Mesothelial cell of epicardium (in vitro differentiated cells): Measurements from ENCODE around the gene TCF4. TPM values are rescaled to one million over a fixed set of nuclear protein-coding genes. Genes with fewer than 3 reads are reported as not detected.
A peak's percentile ranks its signal among the peaks of the same experiment; 100 is the strongest.

Experiments
- DNase-seq, 2 experiments: peaks; one replicate each; pipeline ENCODE4 v3.0.0; 2021; ENCODE audit warnings: low spot score in 2 of 2; ENCODE audit not compliant: unreplicated experiment in 2 of 2
- H3K27ac Mint-ChIP-seq: 2 replicates; pipeline ENCODE4 v1.8.0; 2021; ENCODE audit warnings: mixed read lengths
- H3K27me3 Mint-ChIP-seq: 2 replicates; pipeline ENCODE4 v1.8.0; 2021; ENCODE audit warnings: low read depth, mixed read lengths
- H3K36me3 Mint-ChIP-seq: 2 replicates; pipeline ENCODE4 v1.8.0; 2021; ENCODE audit warnings: mixed read lengths
- H3K4me1 Mint-ChIP-seq: 2 replicates; pipeline ENCODE4 v1.8.0; 2021; ENCODE audit warnings: mixed read lengths
- H3K4me3 Mint-ChIP-seq: 2 replicates; pipeline ENCODE4 v1.8.0; 2021; ENCODE audit warnings: mild to moderate bottlenecking, moderate library complexity, mixed read lengths
- H3K9me3 Mint-ChIP-seq: 2 replicates; pipeline ENCODE4 v1.8.0; 2021; ENCODE audit warnings: mixed read lengths
- CTCF ChIP-seq: fragments of 200-600 bp; sonication (generic); IDR thresholded peaks from one replicate; pipeline ENCODE4 v1.5.0; 2021; ENCODE audit warnings: antibody characterized with exemption; ENCODE audit not compliant: unreplicated experiment
- total RNA-seq: library from RNA; stranded (reverse); gene quantifications from 3 replicates; pipeline ENCODE4 v1.2.1, GENCODE V29; 2021

Gene TCF4
- total RNA-seq, 1 donor from 2014 or later, result 224 TPM

- no peak for DNase-seq
- Mint-ChIP-seq H3K4me3 (peak overlapping the region; percentile 39), H3K27ac (peak overlapping the region; percentile 92), H3K9me3 (no peaks in the 10 kb centered on the region), H3K36me3 (peaks cover 6% of the 10 kb centered on the region), H3K27me3 (no peaks in the 10 kb centered on the region), H3K4me1 (peaks cover 37% of the 10 kb centered on the region)
- TF ChIP-seq CTCF, result no peak
These were observed 287.5 kb downstream of the TCF4 start for GRCh38 chr18:55300421-55300935.

DNA sequence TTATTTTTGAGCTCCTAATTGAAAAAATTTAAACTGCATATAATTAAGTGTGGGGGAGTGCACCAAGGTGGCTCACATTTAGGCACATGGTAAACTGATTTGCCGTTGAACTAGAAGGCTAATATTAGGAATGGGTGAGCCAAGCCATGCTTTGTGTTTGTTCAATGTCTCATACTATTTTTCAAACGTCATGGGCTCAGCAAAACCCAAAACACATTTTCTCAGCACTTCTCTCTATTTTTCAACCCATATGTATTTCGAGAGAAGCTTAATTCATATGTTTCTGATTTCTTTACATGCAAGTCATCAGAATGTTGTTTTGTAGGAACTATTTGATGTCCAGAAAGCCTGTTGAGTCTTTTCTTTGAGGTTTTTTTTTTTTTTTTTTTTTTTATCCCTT is 291.2 kb downstream of the TCF4 start:
- no peaks in the 10 kb centered on the region for H3K9me3 Mint-ChIP-seq
- H3K4me1 Mint-ChIP-seq, result peaks cover 27% of the 10 kb centered on the region
- no peak overlapping the region for H3K4me3 Mint-ChIP-seq
- DNase-seq, result no peak
- H3K27ac Mint-ChIP-seq, result peak overlapping the region; percentile 9
- TF ChIP-seq CTCF, result no peak
- no peaks in the 10 kb centered on the region for H3K27me3 Mint-ChIP-seq
- peaks cover 19% of the 10 kb centered on the region for H3K36me3 Mint-ChIP-seq

- TF ChIP-seq CTCF, result no peak
- Mint-ChIP-seq H3K27ac (peak overlapping the region; percentile 41), H3K4me1 (peaks cover 29% of the 10 kb centered on the region), H3K36me3 (peaks cover 19% of the 10 kb centered on the region), H3K27me3 (no peaks in the 10 kb centered on the region), H3K4me3 (no peak overlapping the region), H3K9me3 (no peaks in the 10 kb centered on the region)
- DNase-seq, result no peak
These were observed 291.9 kb downstream of the TCF4 start for GRCh38 chr18:55296115-55296514.

GRCh38 chr18:55290898-55291297 is 297.1 kb downstream of the TCF4 start:
- Mint-ChIP-seq H3K9me3 (no peaks in the 10 kb centered on the region), H3K27ac (no peak overlapping the region), H3K36me3 (peaks cover 16% of the 10 kb centered on the region), H3K4me3 (no peak overlapping the region), H3K27me3 (no peaks in the 10 kb centered on the region), H3K4me1 (peaks cover 41% of the 10 kb centered on the region)
- no peak for DNase-seq
- no peak for TF ChIP-seq CTCF

GRCh38 chr18:55289775-55290174 is 298.2 kb downstream of the TCF4 start:
- peaks cover 7% of the 10 kb centered on the region for H3K36me3 Mint-ChIP-seq
- DNase-seq, result no peak
- peaks cover 41% of the 10 kb centered on the region for H3K4me1 Mint-ChIP-seq
- no peaks in the 10 kb centered on the region for H3K9me3 Mint-ChIP-seq
- TF ChIP-seq CTCF, result no peak
- no peak overlapping the region for H3K4me3 Mint-ChIP-seq
- H3K27ac Mint-ChIP-seq, result no peak overlapping the region
- H3K27me3 Mint-ChIP-seq, result no peaks in the 10 kb centered on the region

- H3K9me3 Mint-ChIP-seq, result no peaks in the 10 kb centered on the region
- TF ChIP-seq CTCF, result no peak
- H3K27me3 Mint-ChIP-seq, result no peaks in the 10 kb centered on the region
- no peak overlapping the region for H3K4me3 Mint-ChIP-seq
- H3K27ac Mint-ChIP-seq, result no peak overlapping the region
- H3K36me3 Mint-ChIP-seq, result peaks cover 7% of the 10 kb centered on the region
- H3K4me1 Mint-ChIP-seq, result peaks cover 42% of the 10 kb centered on the region
- DNase-seq, result no peak
These were observed 298.9 kb downstream of the TCF4 start for GRCh38 chr18:55289048-55289447.
